Lung (tissue), 12 donors: Measurements from ENCODE around the gene C18orf63. TPM values are rescaled to one million over a fixed set of nuclear protein-coding genes. Genes with fewer than 3 reads are reported as not detected.
A peak's percentile ranks its signal among the peaks of the same experiment; 100 is the strongest.

Experiments
- ATAC-seq: fragments of 200-7000 bp; cut with Tn5 transposase; one replicate; pipeline ENCODE4 v1.9.1; 2020; ENCODE audit warnings: moderate number of reproducible peaks; ENCODE audit not compliant: insufficient read depth, low FRiP score
- DNase-seq, 3 donors: peaks; one replicate each; pipeline ENCODE4 v3.0.0-alpha.2; 2013 to 2017
- H3K27ac ChIP-seq, 2 donors: one replicate each; pipeline ENCODE4 v1.5.1; 2013; ENCODE audit warnings: mild to moderate bottlenecking in 2 of 2, moderate library complexity in 2 of 2, control low read depth in 1 of 2, inconsistent platforms in 1 of 2, low read depth in 1 of 2, low read length in 1 of 2
- H3K27me3 ChIP-seq, 3 donors: one replicate each; pipeline ENCODE4 v1.5.1; 2013; ENCODE audit warnings: low read length in 2 of 3; ENCODE audit not compliant: control insufficient read depth in 3 of 3, insufficient read depth in 3 of 3
- H3K36me3 ChIP-seq, 4 donors: one replicate each; pipeline ENCODE4 v1.5.1; 2013; ENCODE audit warnings: low read length in 4 of 4, mild to moderate bottlenecking in 1 of 4, moderate library complexity in 1 of 4; ENCODE audit not compliant: control insufficient read depth in 4 of 4, insufficient read depth in 4 of 4
- H3K4me1 ChIP-seq, 5 donors: one replicate each; pipeline ENCODE4 v1.5.1; 2013; ENCODE audit warnings: low read length in 5 of 5, mild to moderate bottlenecking in 2 of 5, moderate library complexity in 1 of 5; ENCODE audit not compliant: control insufficient read depth in 5 of 5, insufficient read depth in 5 of 5
- H3K4me3 ChIP-seq: one replicate; pipeline ENCODE4 v1.5.1; 2013; ENCODE audit warnings: mild to moderate bottlenecking, control low read depth, moderate library complexity
- H3K9ac ChIP-seq, 2 donors: one replicate each; pipeline ENCODE4 v1.5.1; 2013; ENCODE audit warnings: low read length in 2 of 2, control low read depth in 1 of 2; ENCODE audit not compliant: insufficient read depth in 1 of 2
- H3K9me3 ChIP-seq, 4 donors: one replicate each; pipeline ENCODE4 v1.5.1; 2013; ENCODE audit warnings: low read length in 3 of 4, mild to moderate bottlenecking in 1 of 4, moderate library complexity in 1 of 4; ENCODE audit not compliant: control insufficient read depth in 4 of 4, insufficient read depth in 3 of 4
- CTCF ChIP-seq: IDR thresholded peaks from 2 replicates; pipeline ENCODE4 v1.5.1; 2012; ENCODE audit warnings: mild to moderate bottlenecking; ENCODE audit errors: control extremely low read depth, extremely low read depth
- WGBS, 2 donors: extraction: QIAGEN DNeasy Blood & Tissue Kit; methylation state at CpG; one replicate each; pipeline ENCODE4 v1.1.7; 2013; 5-methylcytosine and 5-hydroxymethylcytosine counted together
- polyA plus RNA-seq, 2 donors: library from polyadenylated mRNA; stranded (reverse); fragments of 200-250 nt; gene quantifications; one replicate each; pipeline ENCODE4 v1.2.1, GENCODE V29; 2013
- total RNA-seq, 2 donors: library from RNA; depleted of rRNA in 1 of 2; stranded (reverse); fragments of >200 nt in 1 of 2; gene quantifications; one replicate each; pipeline ENCODE4 v1.2.1, GENCODE V29; 2014 to 2021
- donor health status: control.
- donor health status: control.
- donor health status: Bipolar disorder and iron deficiency.
- donor health status: healthy.
- donor health status: DM: yes; HTN: yes; CAD: no.

The C18orf63 gene
- total and polyA plus RNA-seq, 4 donors: 0.14 to 0.55 (median 0.38) TPM

GRCh38 chr18:74329688-74330205 lies 14.1 kb downstream of the C18orf63 start:
- no peak overlapping the region for H3K27ac ChIP-seq
- peaks cover 0 to 15% (median 0%) of the 10 kb centered on the region in 5 donors for H3K4me1 ChIP-seq
- 86 to 91% methylated on average over 1 of the region's 1 CpG for whole genome bisulfite sequencing, 2 donors
- DNase-seq: no peak
- H3K36me3 ChIP-seq: no peaks in the 10 kb centered on the region
- TF ChIP-seq CTCF: no peak
- H3K4me3 ChIP-seq: no peak overlapping the region
- H3K9me3 ChIP-seq: no peaks in the 10 kb centered on the region
- ATAC-seq: no peak
- no peak overlapping the region for H3K9ac ChIP-seq
- H3K27me3 ChIP-seq: no peaks in the 10 kb centered on the region

- H3K4me3 ChIP-seq: no peak overlapping the region
- no peaks in the 10 kb centered on the region for H3K36me3 ChIP-seq
- TF ChIP-seq CTCF: no peak
- H3K4me1 ChIP-seq: peaks cover 0 to 2% (median 0%) of the 10 kb centered on the region in 5 donors
- 70 to 73% methylated on average over 2 of the region's 2 CpGs for WGBS, 2 donors
- no peaks in the 10 kb centered on the region for H3K9me3 ChIP-seq
- peak in 2 of 3 donors; percentile 36 to 47 for DNase-seq
- ATAC-seq: no peak
- H3K27ac ChIP-seq: no peak overlapping the region
- H3K9ac ChIP-seq: no peak overlapping the region
- H3K27me3 ChIP-seq: no peaks in the 10 kb centered on the region
These were observed 15.8 kb downstream of the C18orf63 start for GRCh38 chr18:74331404-74331803.

- Histone ChIP-seq H3K9ac (no peak overlapping the region), H3K27ac (no peak overlapping the region), H3K4me3 (no peak overlapping the region), H3K4me1 (no peaks in the 10 kb centered on the region), H3K36me3 (no peaks in the 10 kb centered on the region), H3K27me3 (no peaks in the 10 kb centered on the region), H3K9me3 (no peaks in the 10 kb centered on the region)
- DNase-seq (no peak), ATAC-seq (no peak)
- no peak for TF ChIP-seq CTCF
- 60 to 70% methylated on average over 1 of the region's 1 CpG for WGBS, 2 donors
These were observed 17.5 kb downstream of the C18orf63 start for GRCh38 chr18:74333091-74333490.
